GM10266 (cell line): Measurements from ENCODE around the gene TMEM164.

Experiments
- DNase-seq: peaks from one replicate; pipeline ENCODE4 v3.0.0; 2012; ENCODE audit errors: extremely low spot score
- TF ChIP-seq, protein P1 (sequence below): IDR thresholded peaks from 2 replicates; pipeline ENCODE4 v1.5.1; 2012; ENCODE audit warnings: mild to moderate bottlenecking, low read depth; ENCODE audit not compliant: control insufficient read depth, insufficient read depth; ENCODE audit errors: missing control alignments

The TMEM164 gene

DNA sequence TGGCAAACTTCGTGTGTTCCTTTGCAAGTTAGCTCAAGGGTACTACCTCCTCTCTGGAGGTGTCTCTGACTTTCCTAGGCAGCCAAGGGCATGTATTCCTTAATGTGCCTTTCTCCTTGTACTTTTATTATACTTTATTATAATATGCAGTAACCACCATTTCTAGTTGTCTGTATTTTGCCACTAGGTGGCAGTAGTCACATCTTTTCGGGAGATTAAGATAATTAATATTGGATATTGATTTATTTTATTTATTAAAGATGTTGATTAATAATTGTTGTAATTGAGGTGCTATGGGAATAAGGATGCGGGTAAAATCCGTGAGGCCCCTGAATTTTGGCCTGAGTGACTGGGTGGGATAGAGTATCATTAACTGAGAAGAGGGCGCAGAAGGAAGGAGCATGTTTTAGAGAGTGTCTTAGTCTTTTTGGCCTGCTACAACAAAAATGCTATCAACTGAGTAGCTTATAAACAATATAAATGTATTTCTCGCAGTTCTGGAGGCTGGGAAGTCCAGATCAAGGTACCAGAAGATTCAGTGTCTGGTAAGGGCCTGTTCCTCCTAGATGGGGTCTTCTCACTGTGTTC, 153.3 kb downstream of the TMEM164 start:
- DNase-seq = no peak

DNA sequence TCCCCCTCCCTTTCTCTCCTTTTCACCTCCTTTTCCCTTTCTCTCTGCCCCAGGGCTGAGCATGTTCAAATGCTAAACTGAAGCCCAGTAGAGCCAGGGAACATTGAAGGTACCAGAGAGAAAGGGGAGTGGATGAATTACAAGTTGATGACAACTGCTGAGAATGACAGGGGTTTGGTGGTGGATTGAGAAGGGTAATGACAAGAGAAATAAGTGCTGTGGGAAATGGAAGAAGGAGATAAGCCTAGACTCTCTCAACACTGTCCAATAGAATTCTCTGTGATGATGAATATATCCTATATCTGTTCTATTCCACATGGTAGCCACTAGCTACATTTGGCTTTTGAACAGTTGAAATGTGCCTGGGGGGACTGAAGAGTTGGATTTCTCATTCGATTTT, 154.5 kb downstream of the TMEM164 start:
- DNase-seq = no peak
- TF ChIP-seq, protein P1, sequence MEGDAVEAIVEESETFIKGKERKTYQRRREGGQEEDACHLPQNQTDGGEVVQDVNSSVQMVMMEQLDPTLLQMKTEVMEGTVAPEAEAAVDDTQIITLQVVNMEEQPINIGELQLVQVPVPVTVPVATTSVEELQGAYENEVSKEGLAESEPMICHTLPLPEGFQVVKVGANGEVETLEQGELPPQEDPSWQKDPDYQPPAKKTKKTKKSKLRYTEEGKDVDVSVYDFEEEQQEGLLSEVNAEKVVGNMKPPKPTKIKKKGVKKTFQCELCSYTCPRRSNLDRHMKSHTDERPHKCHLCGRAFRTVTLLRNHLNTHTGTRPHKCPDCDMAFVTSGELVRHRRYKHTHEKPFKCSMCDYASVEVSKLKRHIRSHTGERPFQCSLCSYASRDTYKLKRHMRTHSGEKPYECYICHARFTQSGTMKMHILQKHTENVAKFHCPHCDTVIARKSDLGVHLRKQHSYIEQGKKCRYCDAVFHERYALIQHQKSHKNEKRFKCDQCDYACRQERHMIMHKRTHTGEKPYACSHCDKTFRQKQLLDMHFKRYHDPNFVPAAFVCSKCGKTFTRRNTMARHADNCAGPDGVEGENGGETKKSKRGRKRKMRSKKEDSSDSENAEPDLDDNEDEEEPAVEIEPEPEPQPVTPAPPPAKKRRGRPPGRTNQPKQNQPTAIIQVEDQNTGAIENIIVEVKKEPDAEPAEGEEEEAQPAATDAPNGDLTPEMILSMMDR = no peak

More for the DNA sequence above, 153.3 kb downstream of the TMEM164 start:
- TF ChIP-seq, protein P1 = peak; percentile 21

DNA sequence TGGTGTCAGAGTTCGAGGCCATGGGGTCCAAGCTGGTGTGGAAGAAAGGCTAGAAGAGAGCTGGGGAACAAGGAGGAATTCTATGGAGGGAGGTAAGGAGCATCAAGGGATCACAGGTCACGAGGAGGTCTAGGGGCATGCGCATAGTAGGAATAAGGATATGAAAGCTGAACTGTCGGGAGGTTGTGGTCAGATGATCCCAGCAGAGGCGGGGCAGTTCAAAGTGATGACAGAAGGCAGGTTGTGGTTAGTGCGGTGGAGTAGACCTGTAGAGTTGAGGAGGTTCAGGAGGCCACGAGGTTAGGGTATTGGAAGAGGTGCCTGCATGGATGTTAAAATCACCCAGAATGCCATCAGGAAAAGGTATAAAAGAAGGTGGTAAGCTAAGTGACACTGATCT, 156.3 kb downstream of the TMEM164 start:
- no peak for DNase-seq
- TF ChIP-seq, protein P1 = no peak

DNA sequence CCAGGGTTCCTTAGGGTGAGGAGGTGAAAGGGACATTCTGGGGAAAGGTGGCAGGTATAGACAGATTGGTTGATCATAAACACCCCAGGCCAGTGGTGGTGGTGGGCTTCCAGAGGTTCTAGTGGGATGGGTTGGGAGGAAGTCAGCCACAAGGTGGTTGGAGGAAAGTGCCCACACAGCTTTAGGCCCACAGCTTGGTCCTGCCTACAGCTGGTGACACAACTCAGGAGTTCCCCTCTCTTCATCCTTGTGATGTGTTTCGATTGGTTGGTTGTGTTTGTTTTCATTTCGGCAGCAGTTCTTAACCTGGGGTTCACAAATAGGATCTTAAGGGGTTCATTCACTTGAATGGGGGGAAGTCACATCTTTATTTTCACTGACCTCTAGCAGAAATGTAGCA, 157.0 kb downstream of the TMEM164 start:
- no peak for DNase-seq
- TF ChIP-seq, protein P1 = no peak

DNA sequence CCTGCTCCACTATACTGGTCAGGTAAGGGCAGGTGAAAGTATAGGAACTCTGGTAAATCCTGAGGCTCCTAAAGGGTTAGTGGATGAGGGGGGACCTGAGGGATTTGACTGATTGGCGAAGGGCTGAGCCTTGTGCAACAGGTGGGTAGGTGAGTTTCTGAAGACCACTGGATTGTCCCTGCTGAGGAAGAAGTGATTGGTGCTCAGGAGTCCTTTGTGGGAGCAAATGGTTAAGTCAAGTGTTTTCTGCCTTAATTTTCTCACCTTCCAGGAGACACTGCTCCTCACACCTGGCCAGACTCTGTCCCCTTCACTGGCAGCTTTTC, 158.4 kb downstream of the TMEM164 start:
- DNase-seq = no peak
- TF ChIP-seq, protein P1 = no peak

DNA sequence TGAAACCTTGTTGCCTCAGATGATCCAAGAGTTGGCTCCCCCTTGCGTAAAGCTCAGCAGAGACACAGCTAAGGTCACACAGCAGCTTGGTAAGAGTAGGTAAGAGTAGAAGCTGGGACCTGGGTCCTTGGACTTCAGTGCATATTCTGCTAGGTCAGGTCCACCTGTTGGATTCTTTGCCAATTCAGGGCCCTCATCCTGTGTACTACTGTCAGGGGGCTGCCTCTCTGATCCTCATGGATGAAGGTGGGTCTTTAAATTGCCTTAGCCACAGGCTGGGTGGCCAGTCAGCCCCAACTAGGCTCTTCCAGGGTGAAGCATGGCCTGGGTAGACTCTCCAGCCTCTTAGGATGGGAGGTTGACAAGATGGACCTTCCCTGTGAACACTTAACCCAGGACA, 159.2 kb downstream of the TMEM164 start:
- TF ChIP-seq, protein P1 = no peak
- DNase-seq = no peak

DNA sequence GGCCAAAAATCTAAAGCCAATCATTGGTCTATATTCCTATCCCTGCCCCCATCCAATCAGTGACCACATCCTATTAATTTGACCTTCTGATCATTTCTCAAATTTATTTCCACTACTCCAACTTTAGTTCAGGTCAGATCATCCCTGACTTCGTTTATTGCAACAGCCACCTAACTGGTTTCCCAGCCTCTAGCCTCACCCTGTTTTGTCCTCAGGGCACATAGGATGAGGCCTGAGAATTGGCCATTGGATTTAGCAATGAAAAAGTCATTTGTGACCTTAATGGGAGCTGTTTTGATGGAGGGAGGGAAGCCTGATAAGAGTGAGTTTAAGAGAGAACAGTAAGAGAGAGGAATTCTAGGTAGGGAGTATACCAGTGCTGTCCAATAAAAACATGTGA, 160.0 kb downstream of the TMEM164 start:
- TF ChIP-seq, protein P1 = no peak
- DNase-seq = no peak
